IMR-90 (cell line): ENCODE measurements around the gene TTC39A. TPM values are rescaled to one million over a fixed set of nuclear protein-coding genes. Genes with fewer than 3 reads are reported as not detected.
A peak's percentile ranks its signal among the peaks of the same experiment; 100 is the strongest.

Experiments used
- ATAC-seq: fragments of 200-7000 bp; cut with Tn5 transposase; 2 replicates; pipeline ENCODE4 v1.9.1; 2020; ENCODE audit warnings: low read depth, mild to moderate bottlenecking, moderate library complexity
- BruUV-seq: library from RNA; stranded (reverse); fragments of 400-500 nt; replicated peaks from 2 replicates; lab custom pipeline; 2021; lab: Mats Ljungman, UMichigan
- CTCF ChIA-PET: fragments of 300-600 bp; formaldehyde crosslinking; extraction: SDS; loops from one replicate; lab custom pipeline; 2021; ENCODE audit warnings: antibody characterized with exemption; lab: Yijun Ruan, JAX
- POLR2A ChIA-PET: fragments of 300-600 bp; sonication (Branson Sonifier 250); formaldehyde crosslinking; loops from one replicate; lab custom pipeline; 2022; ENCODE audit warnings: antibody characterized with exemption; ENCODE audit not compliant: unreplicated experiment; lab: Charles Lee
- DNase-seq: peaks from one replicate; pipeline ENCODE4 v3.0.0; 2013
- H2AFZ ChIP-seq: replicated peaks from 2 replicates; pipeline ENCODE3; 2013; ENCODE audit warnings: low read length, mild to moderate bottlenecking; ENCODE audit not compliant: poor library complexity
- H2AK5ac ChIP-seq: 2 replicates; pipeline ENCODE4 v1.6.1; 2013; ENCODE audit warnings: low read depth, low read length, inconsistent platforms
- H2AK9ac ChIP-seq: replicated peaks from 2 replicates; pipeline ENCODE3; 2013; ENCODE audit warnings: mild to moderate bottlenecking, low read depth, low read length, moderate library complexity; ENCODE audit not compliant: poor library complexity
- H2BK120ac ChIP-seq: 2 replicates; pipeline ENCODE4 v1.6.1; 2013; ENCODE audit warnings: low read depth, low read length, inconsistent platforms
- H2BK15ac ChIP-seq: 3 replicates; pipeline ENCODE4 v1.6.1; 2013; ENCODE audit warnings: low read depth, low read length, inconsistent platforms
- H2BK20ac ChIP-seq: 2 replicates; pipeline ENCODE4 v1.6.1; 2013; ENCODE audit warnings: low read depth, mild to moderate bottlenecking, inconsistent platforms, low read length, moderate library complexity
- H2BK5ac ChIP-seq: 2 replicates; pipeline ENCODE4 v1.6.1; 2013; ENCODE audit warnings: mild to moderate bottlenecking, low read depth, low read length, inconsistent platforms; ENCODE audit not compliant: poor library complexity, severe bottlenecking
- H3K14ac ChIP-seq: replicated peaks from 2 replicates; pipeline ENCODE4 v1.6.1; 2013; ENCODE audit warnings: low read depth, low read length, inconsistent platforms
- H3K18ac ChIP-seq: 2 replicates; pipeline ENCODE4 v1.6.1; 2013; ENCODE audit warnings: low read depth, low read length, control low read depth
- H3K23ac ChIP-seq: 2 replicates; pipeline ENCODE4 v1.6.1; 2013; ENCODE audit warnings: low read depth, low read length, inconsistent platforms
- H3K27ac ChIP-seq: 2 replicates; pipeline ENCODE4 v1.5.1; 2013; ENCODE audit warnings: mild to moderate bottlenecking, control low read depth, low read length; ENCODE audit not compliant: insufficient read depth
- H3K27me3 ChIP-seq: 2 replicates; pipeline ENCODE4 v1.6.1; 2013; ENCODE audit warnings: low read length; ENCODE audit not compliant: control insufficient read depth, insufficient read depth
- H3K36me3 ChIP-seq: 2 replicates; pipeline ENCODE4 v1.6.1; 2013; ENCODE audit warnings: low read length, mixed read lengths; ENCODE audit not compliant: control insufficient read depth, insufficient read depth
- H3K4ac ChIP-seq: 2 replicates; pipeline ENCODE4 v1.6.1; 2013; ENCODE audit warnings: low read depth, low read length, inconsistent platforms
- H3K4me1 ChIP-seq: 2 replicates; pipeline ENCODE4 v1.6.1; 2013; ENCODE audit warnings: low read length, mixed read lengths; ENCODE audit not compliant: control insufficient read depth, insufficient read depth
- H3K4me2 ChIP-seq: 2 replicates; pipeline ENCODE4 v1.6.1; 2013; ENCODE audit warnings: low read depth, mild to moderate bottlenecking, control low read depth, low read length, moderate library complexity
- H3K4me3 ChIP-seq: 2 replicates; pipeline ENCODE4 v1.5.1; 2013; ENCODE audit warnings: low read depth, mild to moderate bottlenecking, control low read depth, low read length, moderate library complexity; ENCODE audit not compliant: insufficient read depth
- H3K56ac ChIP-seq: 2 replicates; pipeline ENCODE4 v1.6.1; 2013; ENCODE audit warnings: low read length, inconsistent platforms; ENCODE audit not compliant: insufficient read depth; ENCODE audit errors: extremely low read depth
- H3K79me1 ChIP-seq, 2 experiments: 2 replicates each; pipeline ENCODE4 v1.6.1; 2013; ENCODE audit warnings: low read length in 2 of 2, inconsistent platforms in 1 of 2, low read depth in 1 of 2
- H3K9ac ChIP-seq: 2 replicates; pipeline ENCODE4 v1.6.1; 2013; ENCODE audit warnings: low read depth, low read length, control low read depth
- H3K9me1 ChIP-seq: 2 replicates; pipeline ENCODE4 v1.6.1; 2013; ENCODE audit warnings: low read length, inconsistent platforms; ENCODE audit not compliant: insufficient read depth
- H3K9me3 ChIP-seq: 2 replicates; pipeline ENCODE4 v1.6.1; 2013; ENCODE audit warnings: low read length; ENCODE audit not compliant: control insufficient read depth, insufficient read depth
- H4K20me1 ChIP-seq: 2 replicates; pipeline ENCODE4 v1.6.1; 2013; ENCODE audit warnings: low read length, inconsistent platforms; ENCODE audit not compliant: insufficient read depth
- H4K5ac ChIP-seq: 2 replicates; pipeline ENCODE4 v1.6.1; 2013; ENCODE audit warnings: mild to moderate bottlenecking, low read depth, low read length, control low read depth
- H4K8ac ChIP-seq, 2 experiments: 2 replicates each; pipeline ENCODE4 v1.6.1; 2013; ENCODE audit warnings: low read depth in 2 of 2, low read length in 2 of 2, control low read depth in 1 of 2, inconsistent platforms in 1 of 2
- H4K91ac ChIP-seq: 2 replicates; pipeline ENCODE4 v1.6.1; 2013; ENCODE audit warnings: low read depth, low read length, inconsistent platforms; ENCODE audit not compliant: insufficient read depth
- BHLHE40 ChIP-seq: fragments of 150-350 bp; IDR thresholded peaks from 2 replicates; pipeline ENCODE4 v1.6.1; 2016; ENCODE audit warnings: mild to moderate bottlenecking, low read depth, low read length
- CEBPB ChIP-seq: IDR thresholded peaks from 2 replicates; pipeline ENCODE4 v1.6.1; 2012; ENCODE audit warnings: low read depth, low read length, improper control_type of control experiment
- CHD1 ChIP-seq: IDR thresholded peaks from 2 replicates; pipeline ENCODE4 v1.6.1; 2012; ENCODE audit warnings: low read depth, low read length, improper control_type of control experiment
- CTCF ChIP-seq: conservative IDR thresholded peaks from 2 replicates; pipeline ENCODE4 v1.5.1; 2012; ENCODE audit warnings: mild to moderate bottlenecking, low read depth, low read length, improper control_type of control experiment
- ELK1 ChIP-seq: fragments of 150-350 bp; IDR thresholded peaks from 2 replicates; pipeline ENCODE4 v1.6.1; 2016; ENCODE audit warnings: low read depth, mild to moderate bottlenecking, low read length, moderate library complexity, borderline replicate concordance
- FOS ChIP-seq: fragments of 150-350 bp; IDR thresholded peaks from 2 replicates; pipeline ENCODE4 v1.6.1; 2016; ENCODE audit warnings: low read depth, low read length
- MXI1 ChIP-seq: IDR thresholded peaks from 2 replicates; pipeline ENCODE4 v1.6.1; 2012; ENCODE audit warnings: low read depth, mild to moderate bottlenecking, low read length, moderate library complexity, borderline replicate concordance
- NFE2L2 ChIP-seq: fragments of 150-350 bp; IDR thresholded peaks from 2 replicates; pipeline ENCODE4 v1.6.1; 2016; ENCODE audit warnings: low read depth, mild to moderate bottlenecking, low read length
- POLR2A ChIP-seq: IDR thresholded peaks from 2 replicates; pipeline ENCODE4 v1.6.1; 2012; ENCODE audit warnings: mild to moderate bottlenecking, low read depth, low read length
- RCOR1 ChIP-seq: IDR thresholded peaks from 2 replicates; pipeline ENCODE4 v1.6.1; 2012; ENCODE audit warnings: mild to moderate bottlenecking, low read length, improper control_type of control experiment; ENCODE audit not compliant: insufficient replicate concordance
- RFX5 ChIP-seq: IDR thresholded peaks from 2 replicates; pipeline ENCODE4 v1.8.0; 2012; ENCODE audit warnings: low read depth, mild to moderate bottlenecking, low read length, moderate library complexity
- SMC3 ChIP-seq: fragments of 150-350 bp; IDR thresholded peaks from 2 replicates; pipeline ENCODE4 v1.6.1; 2016; ENCODE audit warnings: low read depth, mild to moderate bottlenecking, antibody characterized with exemption, low read length, moderate library complexity
- WGBS, 2 experiments: methylation state at CpG; one replicate each; pipeline versions ENCODE4 v1.1.5 to v1.1.7; 2013; ENCODE audit warnings: missing lambda C conversion rate in 2 of 2; ENCODE audit not compliant: insufficient read length in 1 of 2; ENCODE audit errors: extremely low coverage in 2 of 2; 5-methylcytosine and 5-hydroxymethylcytosine counted together
- dilution Hi-C: fragments of 300-500 bp; cut with HindIII; formaldehyde crosslinking; loops from one replicate; pipeline ENCODE4 v1.14.3; 2018; ENCODE audit warnings: low sequenced_read_pairs; ENCODE audit not compliant: unreplicated experiment
- in situ Hi-C: fragments of 300-500 bp; cut with MboI; formaldehyde crosslinking; loops from 3 replicates; pipeline ENCODE4 v1.14.3; 2019; ENCODE audit warnings: low sequenced_read_pairs, inconsistent platforms, mixed read lengths
- intact Hi-C: fragments of 100-400 bp; cut with micrococcal nuclease; formaldehyde crosslinking; loops from 2 replicates; pipeline ENCODE4 v1.10.0; 2022
- polyA plus RNA-seq, 3 experiments: library from polyadenylated mRNA; depleted of rRNA; stranded (reverse); fragments of >200 nt; gene quantifications; 2 replicates each; pipeline ENCODE4 v1.2.3, GENCODE V29; 2012; ENCODE audit warnings: low replicate concordance in 1 of 3
- total RNA-seq: library from RNA; depleted of rRNA; stranded (reverse); fragments of >200 nt; gene quantifications from 2 replicates; pipeline ENCODE4 v1.2.3, GENCODE V29; 2012
- TF ChIP-seq, protein P1 (sequence below): fragments of 150-350 bp; IDR thresholded peaks from 2 replicates; pipeline ENCODE4 v1.6.1; 2017; ENCODE audit warnings: mild to moderate bottlenecking, antibody characterized with exemption, low read length, low read depth

Gene TTC39A
- total and polyA plus RNA-seq, 2 of the 4 experiments (the other 2 are of a cell fraction) = 0.62 to 0.72 TPM

GRCh38 chr1:51255331-51255730 lies 75.0 kb downstream of the TTC39A start:
- H2BK20ac ChIP-seq = no peak overlapping the region
- H3K56ac ChIP-seq = no peak overlapping the region
- no peak overlapping the region for H3K4me2 ChIP-seq
- no peak overlapping the region for H4K91ac ChIP-seq
- no peak for ATAC-seq
- H3K4me1 ChIP-seq = peaks cover 3% of the 10 kb centered on the region
- in situ Hi-C loops = no loop called here
- no peak overlapping the region for H3K9ac ChIP-seq
- H2AFZ ChIP-seq = no peak overlapping the region
- H3K4ac ChIP-seq = no peak overlapping the region
- H3K14ac ChIP-seq = no peak overlapping the region
- no peak overlapping the region for H4K5ac ChIP-seq
- H4K20me1 ChIP-seq = peaks cover 76% of the 10 kb centered on the region
- no peaks in the 10 kb centered on the region for H3K9me3 ChIP-seq
- no peak overlapping the region for H2BK120ac ChIP-seq
- ChIA-PET CTCF (no interaction called here), POLR2A (no interaction called here)
- TF ChIP-seq SMC3 = no peak
- TF ChIP-seq CHD1 = no peak
- no peak for TF ChIP-seq NFE2L2
- no peak for TF ChIP-seq POLR2A
- no peak for TF ChIP-seq CEBPB
- TF ChIP-seq, protein P1, sequence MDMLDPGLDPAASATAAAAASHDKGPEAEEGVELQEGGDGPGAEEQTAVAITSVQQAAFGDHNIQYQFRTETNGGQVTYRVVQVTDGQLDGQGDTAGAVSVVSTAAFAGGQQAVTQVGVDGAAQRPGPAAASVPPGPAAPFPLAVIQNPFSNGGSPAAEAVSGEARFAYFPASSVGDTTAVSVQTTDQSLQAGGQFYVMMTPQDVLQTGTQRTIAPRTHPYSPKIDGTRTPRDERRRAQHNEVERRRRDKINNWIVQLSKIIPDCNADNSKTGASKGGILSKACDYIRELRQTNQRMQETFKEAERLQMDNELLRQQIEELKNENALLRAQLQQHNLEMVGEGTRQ = no peak
- TF ChIP-seq ELK1 = no peak
- no peak for TF ChIP-seq CTCF
- no peak for TF ChIP-seq BHLHE40
- no peak for TF ChIP-seq RFX5
- TF ChIP-seq RCOR1 = no peak
- TF ChIP-seq FOS = no peak
- TF ChIP-seq MXI1 = no peak
- H3K36me3 ChIP-seq = no peaks in the 10 kb centered on the region
- H4K8ac ChIP-seq = no peak overlapping the region
- BruUV-seq = no TSS peak
- no peaks in the 10 kb centered on the region for H3K27me3 ChIP-seq
- intact Hi-C loops = no loop called here
- dilution Hi-C loops = no loop called here
- H2AK5ac ChIP-seq = no peak overlapping the region
- no peak overlapping the region for H3K18ac ChIP-seq
- H3K23ac ChIP-seq = no peak overlapping the region
- H3K9me1 ChIP-seq = peaks cover 8% of the 10 kb centered on the region; the same call in 1 of the 2 replicates
- H2AK9ac ChIP-seq = no peak overlapping the region
- DNase-seq = peak; percentile 10
- peaks cover 26 to 66% of the 10 kb centered on the region in 2 experiments for H3K79me1 ChIP-seq
- H3K4me3 ChIP-seq = no peak overlapping the region
- 100% methylated on average over 1 of the region's 3 CpGs; no CpG with 5 or more reads in 1 of the 2 experiments for WGBS, 2 experiments
- H2BK5ac ChIP-seq = no peak overlapping the region
- H3K27ac ChIP-seq = no peak overlapping the region
- no peak overlapping the region for H2BK15ac ChIP-seq
